GM03348 (cell line): Measurements from ENCODE around the gene TAAR8.
"Not testable (repeated sequence)": the region's sequence is repeated elsewhere in the genome, so short reads cannot be mapped to it uniquely, and the experiment has no call there.

ENCODE experiments used
- DNase-seq: peaks from one replicate; pipeline ENCODE4 v3.0.0; 2012; ENCODE audit warnings: low spot score

TAAR8 gene

GRCh38 chr6:132552372-132552771 lies at the start of gene TAAR8:
TAAR8 (plus strand) TSS chr6:132552672; CDS start chr6:132552693, 21 bp downstream.
- no peak for DNase-seq

- DNase-seq = no peak
Measured at GRCh38 chr6:132504757-132505156, 47.7 kb upstream of the TAAR8 start.

GRCh38 chr6:132505158-132505557 lies 47.3 kb upstream of the TAAR8 start:
- DNase-seq = no peak

- DNase-seq = no peak
Measured at GRCh38 chr6:132506461-132506860, 46.0 kb upstream of the TAAR8 start.

- DNase-seq = no peak
Measured at GRCh38 chr6:132506869-132507808, 45.3 kb upstream of the TAAR8 start.

GRCh38 chr6:132511210-132511830 lies 41.2 kb upstream of the TAAR8 start:
- DNase-seq = no peak

- no peak for DNase-seq
Measured at GRCh38 chr6:132511831-132512220, 40.6 kb upstream of the TAAR8 start.

- no peak for DNase-seq
Measured at GRCh38 chr6:132512342-132512637, 40.2 kb upstream of the TAAR8 start.

GRCh38 chr6:132512638-132513632 lies 39.5 kb upstream of the TAAR8 start, which contains the start of gene STX7:
STX7 (minus strand) TSS chr6:132513116; CDS start chr6:132503530, 9,586 bp downstream.
- peak; percentile 97 for DNase-seq

GRCh38 chr6:132513831-132514545 lies 38.5 kb upstream of the TAAR8 start:
- DNase-seq = no peak

GRCh38 chr6:132515386-132515785 lies 37.1 kb upstream of the TAAR8 start:
- no peak for DNase-seq

- no peak for DNase-seq
Measured at GRCh38 chr6:132520953-132521352, 31.5 kb upstream of the TAAR8 start.

- DNase-seq = no peak
Measured at GRCh38 chr6:132524646-132525045, 27.8 kb upstream of the TAAR8 start.

- DNase-seq = no peak
Measured at GRCh38 chr6:132525866-132526265, 26.6 kb upstream of the TAAR8 start.

GRCh38 chr6:132526461-132526860 lies 26.0 kb upstream of the TAAR8 start:
- no peak for DNase-seq

GRCh38 chr6:132527791-132528190 lies 24.7 kb upstream of the TAAR8 start:
- DNase-seq = no peak

- peak; percentile 46 for DNase-seq
Measured at GRCh38 chr6:132530293-132530974, 22.0 kb upstream of the TAAR8 start.

- DNase-seq = not testable (repeated sequence)
Measured at GRCh38 chr6:132534546-132534945, 17.9 kb upstream of the TAAR8 start.

GRCh38 chr6:132537145-132537544 lies 15.3 kb upstream of the TAAR8 start:
- DNase-seq = no peak

GRCh38 chr6:132537977-132538376 lies 14.5 kb upstream of the TAAR8 start, which contains the start of gene TAAR9:
TAAR9 (plus strand) TSS chr6:132538277; CDS start chr6:132538290, 13 bp downstream.
- DNase-seq = no peak

- DNase-seq = no peak
Measured at GRCh38 chr6:132544826-132545225, 7.6 kb upstream of the TAAR8 start.
